OCI-LY1 (cell line): ENCODE results near the gene RRP8.

Experiments used
- CTCF ChIP-seq: fragments of 200-600 bp; sonication (generic), shearing (Covaris generic); IDR thresholded peaks from 2 replicates; pipeline ENCODE4 v1.5.1; 2017; ENCODE audit warnings: mild to moderate bottlenecking, antibody characterized with exemption, low read length, moderate library complexity, mixed read lengths
- EZH2 ChIP-seq: fragments of 200-600 bp; sonication (generic), shearing (Covaris generic); IDR thresholded peaks from 2 replicates; pipeline ENCODE4 v1.8.0; 2017; ENCODE audit warnings: borderline replicate concordance, mixed run types, mild to moderate bottlenecking, antibody characterized with exemption, low read length, moderate library complexity, mixed read lengths

- TF ChIP-seq EZH2 (no peak), CTCF (no peak)
These were observed 43.7 kb upstream of the RRP8 start for GRCh38 chr11:6646918-6647679.
